Stimulated activated CD8-positive, alpha-beta memory T cell treated with anti-CD3 and anti-CD28 coated beads, Interleukin-12 subunit alpha, Interleukin-12 subunit beta, amount 100 ng/mL, for 4 hours (primary cell): Measurements from ENCODE around the gene RAD1.

Source experiments
- DNase-seq: peaks from one replicate; pipeline ENCODE4 v3.0.0-alpha.2; 2020; ENCODE audit warnings: low read depth

The RAD1 gene

GRCh38 chr5:34865091-34865490 lies 50.2 kb downstream of the RAD1 start:
- DNase-seq = no peak

GRCh38 chr5:34863946-34864345 lies 51.4 kb downstream of the RAD1 start:
- no peak for DNase-seq

GRCh38 chr5:34859253-34859652 lies 56.1 kb downstream of the RAD1 start:
- no peak for DNase-seq

GRCh38 chr5:34858790-34859189 lies 56.5 kb downstream of the RAD1 start:
- no peak for DNase-seq

- DNase-seq = no peak
These were observed 57.4 kb downstream of the RAD1 start for GRCh38 chr5:34857894-34858293.

GRCh38 chr5:34857161-34857560 lies 58.1 kb downstream of the RAD1 start:
- no peak for DNase-seq
